Embryonic facial prominence (tissue), 1 donor: ENCODE measurements around the gene KIF1A.
"Not testable (repeated sequence)": the region's sequence is repeated elsewhere in the genome, so short reads cannot be mapped to it uniquely, and the experiment has no call there.

Source experiments
- DNase-seq: peaks from one replicate; pipeline ENCODE4 v3.0.0-alpha.2; 2016; ENCODE audit errors: extremely low spot score

Gene KIF1A

GRCh38 chr2:240687045-240687740, 132.8 kb downstream of the KIF1A start:
- no peak for DNase-seq

DNA sequence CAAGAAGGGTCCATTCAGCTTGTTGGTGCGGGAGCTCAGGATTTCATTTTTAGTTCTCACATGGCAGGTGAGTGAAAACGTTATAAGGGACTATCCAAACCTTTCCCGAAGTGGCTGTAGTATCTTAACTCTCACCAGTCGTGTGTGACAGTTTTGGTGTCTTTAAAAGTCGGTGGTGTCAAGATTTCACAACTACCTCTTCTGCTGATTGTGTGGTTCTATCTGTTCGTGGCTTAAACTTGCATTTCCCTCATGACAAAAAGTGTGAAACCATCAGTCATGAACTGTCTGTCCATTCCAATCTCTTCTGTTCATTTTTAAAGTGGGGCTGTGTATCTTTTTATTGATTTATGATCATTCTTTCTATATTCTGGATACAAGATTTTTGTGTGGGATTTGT, 133.6 kb downstream of the KIF1A start:
- DNase-seq = no peak

DNA sequence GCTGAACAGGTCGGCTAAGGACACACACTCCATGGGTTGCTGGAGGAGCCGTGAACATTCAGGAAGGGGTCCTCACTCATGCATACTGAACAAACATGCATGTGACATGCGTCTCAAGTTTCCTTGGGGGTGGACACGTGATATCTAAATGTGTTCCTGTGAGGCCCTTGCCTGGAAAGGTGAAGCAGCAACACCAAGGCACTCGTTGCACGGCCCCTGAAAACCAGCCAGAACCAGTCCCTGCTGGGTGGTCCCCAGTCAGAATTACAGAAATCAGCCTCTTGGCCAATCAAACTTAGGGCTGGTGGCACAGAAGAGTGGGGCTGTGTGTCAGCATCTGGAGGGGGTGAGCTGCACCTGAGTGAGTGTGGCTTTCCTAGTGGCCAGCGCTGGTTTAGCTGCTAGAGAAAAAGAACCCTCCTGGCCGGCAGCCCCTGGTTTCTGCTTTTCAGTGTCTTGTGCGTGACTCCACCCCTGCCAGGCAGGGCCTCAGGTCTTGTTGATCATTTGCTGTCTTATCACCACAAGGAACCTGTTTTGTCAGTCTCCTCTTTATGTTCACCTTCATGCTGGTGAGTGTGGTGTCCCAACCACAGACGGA, 134.1 kb downstream of the KIF1A start:
- DNase-seq = no peak

- DNase-seq = not testable (repeated sequence)
Observed at GRCh38 chr2:240683980-240684728, 135.9 kb downstream of the KIF1A start.

GRCh38 chr2:240683329-240683979, 136.6 kb downstream of the KIF1A start:
- not testable (repeated sequence) for DNase-seq

DNA sequence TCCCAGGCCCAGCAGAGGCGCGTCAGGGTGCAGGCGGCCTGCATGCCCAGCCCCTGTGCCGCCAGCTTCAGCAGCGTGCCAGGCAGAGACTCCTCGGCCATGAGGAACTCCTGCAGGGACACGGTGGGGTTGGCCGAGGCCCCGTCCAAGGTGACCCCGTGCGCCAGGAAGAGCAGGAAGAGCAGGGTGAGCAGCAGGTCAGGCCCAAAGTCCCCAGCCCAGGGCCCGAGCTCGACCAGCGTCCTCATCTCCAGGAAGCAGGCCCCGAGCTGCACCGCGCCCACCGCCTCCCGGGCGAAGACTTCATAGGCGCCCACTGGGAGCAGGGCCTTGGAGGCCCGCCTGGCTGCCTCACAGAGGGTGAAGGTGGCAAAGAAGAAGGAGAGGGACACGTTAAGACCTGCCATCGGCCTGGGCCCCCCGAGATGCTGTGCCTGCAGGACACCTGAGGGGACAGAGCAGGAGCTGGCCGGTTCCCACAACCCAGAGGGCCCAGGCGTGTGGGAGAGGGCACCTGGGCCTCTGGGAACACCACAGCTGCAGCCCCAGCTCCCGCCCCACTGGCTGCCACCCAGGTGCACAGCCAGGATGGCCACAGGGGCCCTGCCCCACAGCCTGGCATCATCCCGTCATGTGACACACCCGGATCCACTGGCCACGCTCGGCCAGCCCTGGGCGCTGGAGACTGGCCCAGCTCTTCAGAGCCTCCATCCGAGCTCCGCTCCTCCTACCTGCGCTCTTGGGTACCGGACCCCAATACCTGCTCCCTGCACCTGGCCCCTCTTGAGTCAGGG, 137.4 kb downstream of the KIF1A start, which contains the start of gene AQP12B:
TSS of gene AQP12B (minus strand) at position 455 of the 794 bp plus-strand sequence. CDS start at position 407, 48 bp downstream.
- not testable (repeated sequence) for DNase-seq

DNA sequence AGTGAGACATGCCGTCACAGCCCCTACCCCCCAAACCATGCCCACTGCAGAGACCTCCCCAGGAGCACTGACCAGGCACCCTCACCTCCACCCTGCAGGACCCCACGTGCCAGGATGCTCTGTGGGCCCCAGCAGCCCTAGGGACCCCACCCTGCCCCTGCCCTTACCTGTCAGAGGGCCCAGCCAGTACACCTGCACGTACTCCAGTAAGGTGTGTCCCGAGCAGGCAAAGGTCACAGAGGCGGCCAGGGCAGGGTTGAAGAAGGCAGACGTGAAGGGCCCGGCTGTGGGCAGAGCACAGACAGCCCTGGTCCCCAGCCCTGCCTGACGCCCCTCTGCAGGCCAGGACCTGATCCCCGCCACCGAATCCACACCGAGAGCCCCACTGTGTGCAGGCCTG, 139.8 kb downstream of the KIF1A start:
- not testable (repeated sequence) for DNase-seq

GRCh38 chr2:240678909-240679308, 141.1 kb downstream of the KIF1A start:
- not testable (repeated sequence) for DNase-seq

GRCh38 chr2:240678043-240678442, 142.0 kb downstream of the KIF1A start:
- not testable (repeated sequence) for DNase-seq

- not testable (repeated sequence) for DNase-seq
Observed at GRCh38 chr2:240675345-240675744, 144.7 kb downstream of the KIF1A start.

DNA sequence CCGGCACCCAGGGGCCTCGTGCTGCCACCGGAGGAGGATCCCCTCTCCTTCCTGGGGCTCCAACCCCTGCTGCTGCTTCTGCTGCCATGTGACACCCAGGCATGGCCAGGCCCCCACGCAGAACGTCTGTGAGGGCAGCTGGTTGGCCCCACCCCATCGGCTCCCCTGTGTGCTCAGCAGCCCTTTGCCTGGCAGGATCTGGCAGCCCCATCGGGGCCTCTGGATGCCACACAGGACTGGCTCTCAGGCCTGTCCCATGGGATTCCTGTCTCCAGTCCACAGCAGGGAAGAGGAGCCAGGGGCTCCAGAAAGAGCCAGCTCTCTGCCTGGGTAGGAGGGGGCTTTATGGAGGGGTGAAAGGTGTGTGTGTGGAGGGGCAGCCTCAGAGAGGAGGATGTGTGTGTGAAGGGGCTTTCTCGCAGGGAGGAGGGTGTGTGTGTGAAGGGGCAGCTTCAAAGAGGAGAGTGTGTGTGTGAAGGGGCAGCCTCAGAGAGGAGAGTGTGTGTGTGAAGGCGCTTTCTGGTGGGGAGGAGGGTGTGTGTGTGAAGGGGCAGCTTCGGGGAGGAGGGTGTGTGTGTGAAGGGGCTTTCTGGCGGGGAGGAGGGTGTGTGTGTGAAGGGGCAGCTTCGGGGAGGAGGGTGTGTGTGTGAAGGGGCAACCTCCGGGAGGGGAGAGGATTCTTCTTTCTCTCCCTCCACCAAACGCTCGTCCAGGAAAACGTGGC, 145.4 kb downstream of the KIF1A start:
- DNase-seq = not testable (repeated sequence)

GRCh38 chr2:240672701-240673190, 147.3 kb downstream of the KIF1A start:
- no peak for DNase-seq

- no peak for DNase-seq
Observed at GRCh38 chr2:240672076-240672700, 147.8 kb downstream of the KIF1A start.

GRCh38 chr2:240670950-240671349, 149.1 kb downstream of the KIF1A start:
- DNase-seq = no peak

DNA sequence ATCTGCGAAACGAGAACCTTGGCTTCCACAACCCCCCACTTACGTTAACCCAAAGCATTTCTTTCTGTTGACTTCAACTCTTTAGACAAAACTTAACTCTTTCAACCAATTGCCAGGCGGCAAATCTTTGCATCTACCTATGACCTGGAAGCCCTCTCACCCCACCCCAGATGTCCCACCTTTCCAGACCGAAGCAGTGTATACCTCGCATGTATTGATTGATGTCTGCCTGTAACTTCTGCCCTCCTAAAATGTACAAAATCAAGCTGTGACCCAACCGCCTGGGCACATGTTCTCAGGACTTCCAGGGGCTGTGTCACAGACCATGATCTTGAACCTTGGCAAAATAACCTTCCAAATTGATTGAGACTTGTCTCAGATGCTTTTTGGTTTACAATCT, 149.6 kb downstream of the KIF1A start:
- DNase-seq = no peak

DNA sequence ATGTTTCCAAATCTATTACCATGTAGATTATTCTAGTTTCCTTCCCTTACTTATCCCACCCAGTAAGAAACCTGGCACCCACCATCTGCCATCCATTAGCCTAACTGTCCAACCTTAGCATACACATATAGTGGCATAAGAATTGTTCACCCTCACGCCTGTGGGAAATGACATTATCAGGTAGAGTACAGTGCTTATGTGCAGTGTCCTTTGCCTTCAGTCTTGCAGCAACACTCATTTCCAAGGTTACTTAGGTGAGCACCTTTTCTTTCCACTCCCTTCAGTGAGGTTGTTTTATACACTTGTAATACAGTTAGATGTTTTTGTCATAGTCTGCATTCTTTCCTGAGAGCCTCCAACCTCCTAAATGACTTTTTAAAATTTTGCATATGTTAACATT, 155.4 kb downstream of the KIF1A start:
- no peak for DNase-seq
